Measurements from ENCODE around the gene KCNJ15. TPM values are rescaled to one million over a fixed set of nuclear protein-coding genes. Genes with fewer than 3 reads are reported as not detected.
"Not testable (repeated sequence)": the region's sequence is repeated elsewhere in the genome, so short reads cannot be mapped to it uniquely, and the experiment has no call there.

KCNJ15 gene
- total RNA-seq (2014; rRNA removed), result 19.2 and 19.8 TPM in 2 replicates
- 10.5 TPM for polyA plus RNA-seq (2012)

DNA sequence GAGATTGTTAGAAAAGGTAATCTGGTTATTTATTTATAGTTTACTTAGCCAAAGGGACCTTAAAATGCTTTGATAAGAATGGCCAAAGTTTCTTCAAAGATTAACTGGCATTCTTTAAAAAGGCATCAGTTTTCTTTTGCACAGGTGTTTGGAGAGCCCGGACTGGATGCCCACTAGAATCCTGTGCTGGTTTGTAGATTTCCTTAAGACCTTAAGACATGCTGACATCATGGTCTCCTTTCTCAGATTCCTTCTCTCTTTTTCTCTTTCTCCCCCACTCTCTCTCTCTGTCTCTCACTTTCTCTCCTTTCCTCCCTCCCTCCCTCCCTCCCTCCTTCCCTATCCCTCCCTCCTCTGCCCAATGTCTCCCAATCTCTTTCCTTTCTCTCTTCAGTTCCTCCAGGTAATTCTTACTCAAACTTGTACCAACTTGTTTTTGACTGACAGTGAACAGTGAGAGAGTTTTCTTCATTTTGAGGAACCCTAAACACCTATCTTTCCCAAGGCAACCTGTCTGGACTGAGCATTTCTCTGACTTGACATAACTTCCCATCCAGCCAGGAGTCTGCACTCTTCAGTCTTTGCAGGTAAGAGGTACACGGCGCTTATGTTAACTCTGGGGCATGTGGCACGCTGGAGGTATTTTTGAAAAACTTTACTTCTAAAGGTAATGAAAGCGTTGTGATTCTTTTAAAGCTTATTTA lies at the start of gene KCNJ15:
Gene KCNJ15, plus strand, starts transcription at position 393 of the 704 bp plus-strand sequence. CDS start 42,271 bp downstream, outside the sequence.
- no peak for DNase-seq (ENCODE audit: low read depth)

DNA sequence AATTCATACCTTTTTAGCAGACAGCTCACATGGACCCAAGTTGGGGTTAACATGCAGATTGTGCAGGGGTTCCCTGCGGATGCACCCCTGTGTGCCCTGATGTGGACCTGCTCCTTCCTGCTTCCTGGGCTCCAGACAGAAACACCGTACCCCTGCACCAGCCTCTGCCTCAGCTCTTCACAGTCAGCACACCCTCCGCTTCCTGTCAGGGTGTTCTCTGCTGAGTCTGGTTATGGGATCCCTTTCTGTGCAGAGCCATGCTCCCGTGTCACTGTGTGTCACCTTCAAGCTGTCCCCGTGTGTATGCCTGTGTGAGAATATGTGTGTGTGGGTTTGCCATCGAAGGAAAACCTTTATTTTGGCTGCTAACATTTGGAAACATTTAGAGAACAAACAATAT lies 48.7 kb upstream of the KCNJ15 start:
- DNase-seq (ENCODE audit: low read depth), result no peak

DNA sequence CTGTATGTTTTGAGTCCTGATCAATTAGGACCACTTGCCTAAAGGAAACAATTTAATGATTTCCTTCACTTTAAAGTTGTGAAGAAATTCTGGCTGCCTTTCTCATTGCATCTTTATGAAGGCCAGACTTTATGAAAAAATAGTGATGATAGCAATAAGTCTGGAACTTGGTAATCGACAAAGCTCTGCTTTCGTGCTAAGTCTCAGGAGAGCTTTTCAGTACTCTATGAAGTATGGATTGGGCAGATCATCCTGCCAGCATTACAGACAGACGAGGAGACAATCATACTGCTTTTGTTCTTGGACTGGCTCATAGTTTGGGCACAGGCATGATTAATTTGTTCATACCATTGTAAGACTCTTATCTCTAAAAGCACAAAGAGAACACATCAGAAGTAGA lies 45.5 kb upstream of the KCNJ15 start:
- no peak for DNase-seq (ENCODE audit: low read depth)

- DNase-seq (ENCODE audit: low read depth), result no peak
Measured at GRCh38 chr21:38212706-38213105, 44.1 kb upstream of the KCNJ15 start.

DNA sequence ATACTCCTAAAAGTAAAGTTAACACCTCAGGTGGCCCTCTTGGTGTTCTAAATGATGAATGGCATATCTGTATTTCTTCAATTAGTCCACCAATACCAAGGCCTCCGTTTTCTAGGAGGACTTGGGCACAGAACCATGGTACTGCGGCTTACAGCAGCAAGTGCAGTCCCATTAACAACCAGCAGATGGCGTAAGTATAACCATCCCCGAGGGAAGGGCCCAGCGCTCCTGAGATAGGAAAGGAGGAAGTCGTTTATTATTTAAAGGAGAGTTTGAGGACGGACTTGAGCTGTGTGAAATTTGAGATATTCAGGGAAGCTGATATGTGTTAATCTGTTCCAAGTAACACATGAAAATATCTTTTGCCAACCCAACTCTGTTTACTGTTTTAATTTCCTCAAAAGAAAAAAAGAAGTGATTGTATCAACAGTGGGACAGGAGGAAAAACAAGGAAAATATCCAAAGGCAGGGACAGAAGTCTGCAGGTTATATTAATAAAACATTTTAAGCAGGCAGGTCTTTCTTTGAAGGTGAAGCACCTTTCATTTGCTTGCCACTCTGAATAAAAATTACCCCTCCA lies 37.7 kb upstream of the KCNJ15 start:
- DNase-seq (ENCODE audit: low read depth), result peak; percentile 88

DNA sequence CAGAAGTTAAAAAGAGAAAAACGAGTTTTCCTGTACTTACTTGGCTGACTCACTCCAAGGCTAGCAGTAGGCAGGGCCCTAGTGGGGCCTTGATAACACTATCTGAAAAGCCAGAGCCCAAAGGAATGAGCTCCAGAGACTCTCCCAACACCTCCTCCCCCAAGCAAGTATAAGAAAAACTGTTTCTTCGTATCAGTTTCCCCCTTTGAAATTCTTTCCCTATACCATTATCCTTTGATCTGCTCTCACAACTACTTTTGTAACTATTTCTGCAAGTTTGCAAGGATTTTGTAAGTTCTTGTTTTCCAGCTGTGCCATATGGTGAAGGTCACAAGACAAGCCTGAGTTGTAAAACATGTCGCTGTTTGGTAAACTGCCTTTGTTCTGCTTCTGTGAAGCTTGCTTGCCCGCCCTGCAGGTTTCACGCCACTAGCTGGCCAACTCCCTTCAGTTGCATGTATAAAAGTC lies 36.5 kb upstream of the KCNJ15 start:
- DNase-seq (ENCODE audit: low read depth), result no peak

DNA sequence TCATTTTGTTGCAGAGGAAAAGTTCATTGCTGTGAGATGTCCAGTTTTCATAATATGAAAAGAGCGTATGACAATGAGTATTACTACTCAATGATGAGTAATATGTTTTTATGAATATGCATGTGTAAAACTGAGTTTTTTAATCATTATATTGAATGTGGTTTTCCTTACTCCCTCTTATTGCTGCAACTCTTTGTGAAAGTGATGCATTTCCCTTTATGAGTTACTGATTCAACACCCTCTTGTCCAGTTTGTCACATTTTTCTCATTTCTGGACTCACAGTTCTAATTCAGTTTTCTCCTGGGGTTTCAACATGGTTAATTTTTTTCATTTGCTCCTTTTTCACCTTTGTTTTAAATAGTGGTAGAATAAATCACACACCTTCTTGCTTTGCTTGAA lies 35.2 kb upstream of the KCNJ15 start:
- peak; percentile 73 for DNase-seq (ENCODE audit: low read depth)

DNA sequence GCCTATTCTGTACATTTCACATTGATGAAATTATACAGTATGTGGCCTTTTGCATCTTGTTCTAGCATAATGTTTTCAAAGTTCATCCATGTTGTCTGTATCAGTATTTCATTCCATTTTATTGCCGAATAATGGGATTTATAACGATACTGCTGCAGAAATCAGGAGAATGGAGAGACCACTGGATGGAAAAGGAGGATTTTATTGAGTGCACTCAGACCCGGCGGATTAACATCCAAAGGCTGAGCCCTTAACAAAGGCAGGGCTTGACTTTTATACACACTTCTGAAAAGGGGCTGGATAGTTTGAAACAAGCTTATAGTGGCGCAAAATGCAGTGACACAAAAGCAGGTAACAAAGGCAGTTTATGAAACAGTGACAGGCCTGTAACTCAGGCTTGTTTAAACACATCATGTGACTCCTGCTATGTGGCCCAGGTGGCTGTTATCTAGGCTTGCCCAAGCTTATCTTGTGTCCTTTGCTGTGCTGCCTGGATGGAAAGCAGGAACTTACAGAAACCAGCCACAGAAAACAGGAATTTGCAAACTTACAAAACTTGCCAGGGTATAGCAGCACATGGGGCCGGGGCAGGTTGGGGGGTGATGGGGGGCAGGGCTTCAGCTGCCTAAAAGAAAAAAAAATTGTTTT lies 32.8 kb upstream of the KCNJ15 start:
- peak; percentile 64 for DNase-seq (ENCODE audit: low read depth)

GRCh38 chr21:38227401-38227800 lies 29.4 kb upstream of the KCNJ15 start:
- no peak for DNase-seq (ENCODE audit: low read depth)

- no peak for DNase-seq (ENCODE audit: low read depth)
Measured at GRCh38 chr21:38228115-38228514, 28.7 kb upstream of the KCNJ15 start.

GRCh38 chr21:38228537-38228936 lies 28.3 kb upstream of the KCNJ15 start:
- no peak for DNase-seq (ENCODE audit: low read depth)

- DNase-seq (ENCODE audit: low read depth), result peak; percentile 47
Measured at GRCh38 chr21:38229260-38229877, 27.4 kb upstream of the KCNJ15 start.

DNA sequence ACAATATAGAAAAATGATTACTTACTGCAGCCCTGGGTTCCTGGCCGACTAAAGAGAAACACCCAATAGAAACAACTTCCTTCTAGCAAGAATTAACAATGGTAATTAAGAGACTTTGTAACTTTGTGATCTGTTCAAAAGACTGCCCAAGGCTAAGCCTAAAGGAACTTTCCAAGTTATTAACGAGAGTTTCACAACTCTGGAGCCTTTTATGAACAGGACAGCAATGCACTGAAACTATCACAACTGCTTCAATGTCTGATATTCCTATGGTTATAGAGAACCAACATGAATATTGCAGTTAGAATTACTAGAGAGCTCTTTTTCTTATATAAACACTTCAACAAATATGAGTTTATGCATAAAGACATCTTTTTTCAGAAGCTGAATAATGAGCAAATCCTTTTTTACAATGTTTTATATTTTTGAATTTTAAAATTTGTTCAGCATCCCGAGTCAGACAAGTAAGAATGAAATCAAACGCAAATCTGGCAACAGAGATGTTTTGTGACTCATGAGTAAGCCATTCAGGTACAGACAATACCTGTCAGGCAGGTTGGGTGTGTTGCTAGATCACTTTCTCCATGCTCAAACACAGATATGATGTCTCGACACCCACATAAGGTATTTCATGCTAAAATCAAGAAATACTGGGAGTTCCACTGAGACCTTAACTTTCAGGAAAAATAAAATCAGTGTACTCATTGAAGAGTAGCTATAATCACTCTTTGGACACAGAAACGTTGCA lies 22.2 kb upstream of the KCNJ15 start:
- DNase-seq (ENCODE audit: low read depth), result no peak

GRCh38 chr21:38235251-38235650 lies 21.5 kb upstream of the KCNJ15 start:
- DNase-seq (ENCODE audit: low read depth), result not testable (repeated sequence)

DNA sequence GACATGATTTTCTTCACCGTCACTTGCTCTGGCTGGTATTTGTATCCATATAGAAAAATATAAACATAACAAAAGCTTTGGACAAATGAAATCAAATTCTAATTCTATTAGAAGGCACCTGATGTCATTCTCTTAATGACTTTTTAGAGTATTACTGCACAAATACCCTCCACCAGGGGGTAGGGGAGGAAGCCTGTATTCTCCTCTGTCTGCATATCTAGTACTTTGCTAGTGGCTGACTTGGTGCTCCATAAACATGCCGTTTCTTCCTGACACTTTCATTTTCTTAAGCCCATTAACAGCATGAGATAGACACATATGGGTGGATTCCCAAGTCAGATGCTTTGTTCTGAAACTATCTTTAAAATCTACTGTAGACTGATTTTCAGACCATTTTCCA lies 20.6 kb upstream of the KCNJ15 start:
- no peak for DNase-seq (ENCODE audit: low read depth)

DNA sequence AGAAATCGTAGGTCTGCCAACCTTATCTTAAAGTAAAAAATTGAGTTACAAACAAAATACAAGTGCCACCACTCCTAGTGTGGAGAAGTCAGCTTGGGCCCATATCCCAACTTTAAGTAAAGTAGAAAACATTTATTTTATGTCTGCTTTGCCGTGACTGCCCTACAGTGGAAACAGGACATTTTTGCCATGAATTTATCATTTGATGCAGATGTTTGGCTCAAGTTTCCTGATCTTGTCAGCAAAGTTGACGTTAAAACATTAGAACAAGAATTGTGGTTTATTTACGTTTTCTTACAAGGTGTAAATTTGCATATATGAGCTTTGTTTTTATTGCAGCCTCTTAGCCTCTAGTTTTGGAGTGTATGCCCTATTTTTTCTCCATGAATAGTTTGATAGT lies 17.1 kb upstream of the KCNJ15 start:
- no peak for DNase-seq (ENCODE audit: low read depth)

DNA sequence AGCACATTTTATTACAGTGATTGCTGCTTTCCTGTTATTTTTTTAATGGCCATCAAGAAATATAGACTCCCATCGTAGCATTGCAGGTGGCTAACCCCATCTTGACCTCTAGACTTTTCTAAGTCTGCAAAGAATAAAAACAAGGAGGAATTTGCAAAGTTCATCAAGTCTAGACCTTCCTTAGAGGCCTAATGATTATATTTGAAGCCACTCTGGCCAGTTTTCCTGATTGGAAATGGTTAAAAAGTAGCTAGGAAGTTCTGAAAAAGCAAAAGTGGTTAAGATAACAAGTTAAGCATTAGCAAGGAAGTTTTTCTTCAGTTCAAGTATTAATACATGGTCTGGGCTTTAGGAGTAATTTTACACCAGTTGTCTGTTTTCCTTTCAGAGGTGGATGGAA lies 16.7 kb upstream of the KCNJ15 start:
- DNase-seq (ENCODE audit: low read depth), result no peak

GRCh38 chr21:38241029-38241740 lies 15.6 kb upstream of the KCNJ15 start:
- DNase-seq (ENCODE audit: low read depth), result peak; percentile 86

GRCh38 chr21:38242061-38242460 lies 14.7 kb upstream of the KCNJ15 start:
- DNase-seq (ENCODE audit: low read depth), result peak; percentile 30

DNA sequence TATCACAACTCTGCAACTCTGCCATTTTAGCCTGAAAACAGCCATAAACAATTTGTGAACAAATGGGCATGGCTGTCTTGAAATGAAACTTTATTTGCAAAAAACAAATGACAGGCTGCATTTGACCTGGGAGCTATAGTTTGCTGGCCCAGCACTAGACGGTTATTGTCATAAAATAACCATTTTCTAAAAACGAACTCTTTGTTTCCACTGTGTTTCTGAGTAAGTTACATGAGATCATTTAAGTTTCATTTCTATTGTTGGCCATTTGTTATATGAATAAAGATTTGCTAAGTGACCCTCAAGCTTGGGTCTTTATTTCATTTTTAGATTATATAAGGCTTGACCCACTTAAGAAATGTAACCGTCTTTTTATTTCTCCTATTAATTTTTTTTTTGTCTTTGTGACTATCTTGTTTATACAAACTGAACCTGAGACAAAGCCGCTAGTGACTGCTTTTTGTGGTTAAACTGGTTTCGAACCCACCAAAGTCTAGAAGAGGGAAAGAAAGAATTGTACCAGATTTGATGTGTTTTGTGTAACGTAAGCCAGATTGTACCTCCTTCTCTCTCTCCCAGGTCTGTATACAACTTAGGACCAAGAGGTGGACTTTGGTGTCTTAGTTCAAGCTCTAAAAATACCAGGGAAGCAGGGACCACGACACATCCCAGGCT lies 12.9 kb upstream of the KCNJ15 start:
- no peak for DNase-seq (ENCODE audit: low read depth)

All from LHCN-M2 (cell line).